Mammary epithelial cell (primary cell): ENCODE measurements around the gene ANO4.

Source experiments
- CTCF ChIP-seq, 2 donors: IDR thresholded peaks in 1 of 2; conservative IDR thresholded peaks in 1 of 2; 2 replicates each; pipeline ENCODE4 v1.5.1; 2011 to 2012; ENCODE audit warnings: inconsistent platforms in 2 of 2, low read length in 2 of 2, mild to moderate bottlenecking in 2 of 2, control low read depth in 1 of 2, low read depth in 1 of 2; ENCODE audit not compliant: insufficient read depth in 1 of 2; ENCODE audit errors: extremely low read depth in 1 of 2
- EZH2 ChIP-seq: IDR thresholded peaks from 2 replicates; pipeline ENCODE4 v1.6.1; 2012; ENCODE audit warnings: low read length, inconsistent platforms, borderline replicate concordance

- TF ChIP-seq CTCF (conservative IDR thresholded peaks at IDR 0.05 in 1 of 2, IDR thresholded peaks at IDR 0.05 in 1 of 2; ENCODE audit: extremely low read depth in 1 of 2, insufficient read depth in 1 of 2, low read depth in 1 of 2, low read length in 2 of 2) (no peak), EZH2 (no peak)
These were observed 316.3 kb downstream of the ANO4 start for GRCh38 chr12:101110866-101111265.
